Mononuclear cell (primary cell): Measurements from ENCODE around the gene MOGAT2. TPM values are rescaled to one million over a fixed set of nuclear protein-coding genes. Genes with fewer than 3 reads are reported as not detected.

Experiments used
- H3K27me3 ChIP-seq: 2 replicates; pipeline ENCODE4 v1.6.0; 2011; ENCODE audit warnings: low read length, control low read depth; ENCODE audit not compliant: insufficient read depth
- H3K4me1 ChIP-seq: 2 replicates; pipeline ENCODE4 v1.5.1; 2011; ENCODE audit warnings: mild to moderate bottlenecking, low read length, control low read depth; ENCODE audit not compliant: insufficient read depth
- H3K4me3 ChIP-seq: 2 replicates; pipeline ENCODE4 v1.5.1; 2011; ENCODE audit warnings: mild to moderate bottlenecking, low read length, moderate library complexity
- H3K9me3 ChIP-seq: 2 replicates; pipeline ENCODE4 v1.5.1; 2011; ENCODE audit warnings: low read depth, mild to moderate bottlenecking, control low read depth, low read length
- total RNA-seq: library from RNA; depleted of rRNA; stranded (reverse); fragments of >200 nt; gene quantifications from one replicate; pipeline ENCODE4 v1.2.3, GENCODE V29; 2012

The MOGAT2 gene
- total RNA-seq, 1 donor, result not detected

DNA sequence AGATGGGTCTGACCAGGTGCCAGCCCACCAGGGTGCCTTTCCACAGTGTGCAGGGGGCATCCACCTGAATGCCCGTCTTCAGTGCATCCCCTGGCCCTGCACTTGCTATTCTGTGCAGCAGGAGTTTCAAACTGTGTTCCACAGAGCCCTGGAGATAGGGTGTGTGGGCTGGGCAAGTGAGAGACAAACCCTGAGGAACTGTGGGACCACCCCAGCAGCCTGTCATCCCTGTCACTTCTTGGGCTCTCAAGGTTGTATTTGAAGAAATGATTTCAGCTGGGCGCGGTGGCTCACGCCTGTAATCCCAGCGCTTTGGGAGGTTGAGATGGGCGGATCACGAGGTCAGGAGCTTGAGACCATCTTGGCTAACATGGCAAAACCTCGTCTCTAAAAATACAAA lies 44.5 kb downstream of the MOGAT2 start:
- Histone ChIP-seq H3K4me1 (peaks cover 39% of the 10 kb centered on the region), H3K9me3 (no peaks in the 10 kb centered on the region), H3K27me3 (no peaks in the 10 kb centered on the region), H3K4me3 (no peak overlapping the region)

DNA sequence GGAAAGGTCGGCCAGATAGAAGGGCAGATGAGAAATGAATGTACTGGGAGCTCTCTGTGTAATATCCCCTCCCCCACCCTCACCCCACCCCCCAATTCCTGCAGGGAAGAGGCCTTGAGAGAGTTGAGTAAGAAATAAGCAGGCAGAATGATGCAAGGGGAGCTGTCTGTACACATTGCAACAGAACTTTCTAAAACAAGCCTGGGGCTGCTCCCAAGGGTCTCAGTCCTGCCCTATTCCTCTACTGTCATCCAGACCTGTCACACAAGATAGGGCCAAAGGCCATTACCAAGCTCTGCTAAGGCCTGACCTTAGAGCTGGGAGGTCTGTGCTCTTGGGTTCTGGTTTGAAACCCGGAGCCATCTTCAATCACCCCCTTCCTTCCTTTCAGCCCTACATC lies 45.2 kb downstream of the MOGAT2 start:
- Histone ChIP-seq H3K4me3 (no peak overlapping the region), H3K4me1 (peaks cover 43% of the 10 kb centered on the region), H3K27me3 (no peaks in the 10 kb centered on the region), H3K9me3 (no peaks in the 10 kb centered on the region)

DNA sequence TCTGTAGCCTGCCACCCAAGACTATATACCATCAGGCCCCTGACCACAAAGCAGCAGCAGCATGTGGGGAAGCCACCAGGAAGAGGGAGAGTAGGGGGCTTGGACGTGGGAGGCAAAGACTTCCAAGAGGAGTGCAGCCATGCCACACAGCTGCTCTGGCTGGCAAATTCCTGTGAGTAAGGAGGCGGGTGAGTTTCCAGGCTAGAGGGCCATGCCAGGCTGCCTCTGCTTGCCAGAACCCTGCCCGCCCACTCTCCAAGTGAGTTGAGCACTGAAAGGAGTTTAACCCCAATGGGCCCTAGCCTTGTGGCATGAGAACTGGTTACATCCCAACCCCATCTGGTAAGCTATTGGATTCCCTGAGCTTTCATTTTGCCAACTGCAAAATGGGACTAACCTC lies 46.2 kb downstream of the MOGAT2 start:
- Histone ChIP-seq H3K27me3 (no peaks in the 10 kb centered on the region), H3K4me1 (peaks cover 51% of the 10 kb centered on the region), H3K4me3 (no peak overlapping the region), H3K9me3 (no peaks in the 10 kb centered on the region)

DNA sequence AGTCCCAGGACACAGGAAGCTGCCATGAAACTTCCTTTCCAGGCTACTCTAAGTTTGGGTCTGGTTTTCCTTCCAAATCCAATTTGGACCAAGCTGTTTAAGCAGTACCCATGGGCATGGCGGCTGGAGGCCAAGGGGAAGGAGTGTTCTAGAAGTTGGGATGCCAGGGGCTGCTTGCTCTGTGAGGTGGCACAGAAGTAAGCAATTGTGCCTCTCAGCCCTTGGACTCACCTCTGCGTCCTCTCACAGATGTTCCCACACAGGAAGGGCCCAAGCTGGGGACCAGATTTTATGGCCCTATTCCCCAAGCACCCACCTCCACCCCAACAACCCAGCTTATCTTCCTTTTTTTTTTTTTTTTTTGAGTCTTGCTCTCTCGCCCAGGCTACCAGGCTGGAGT lies 47.5 kb downstream of the MOGAT2 start:
- no peaks in the 10 kb centered on the region for H3K9me3 ChIP-seq
- no peaks in the 10 kb centered on the region for H3K27me3 ChIP-seq
- H3K4me1 ChIP-seq, result peaks cover 64% of the 10 kb centered on the region
- H3K4me3 ChIP-seq, result no peak overlapping the region

DNA sequence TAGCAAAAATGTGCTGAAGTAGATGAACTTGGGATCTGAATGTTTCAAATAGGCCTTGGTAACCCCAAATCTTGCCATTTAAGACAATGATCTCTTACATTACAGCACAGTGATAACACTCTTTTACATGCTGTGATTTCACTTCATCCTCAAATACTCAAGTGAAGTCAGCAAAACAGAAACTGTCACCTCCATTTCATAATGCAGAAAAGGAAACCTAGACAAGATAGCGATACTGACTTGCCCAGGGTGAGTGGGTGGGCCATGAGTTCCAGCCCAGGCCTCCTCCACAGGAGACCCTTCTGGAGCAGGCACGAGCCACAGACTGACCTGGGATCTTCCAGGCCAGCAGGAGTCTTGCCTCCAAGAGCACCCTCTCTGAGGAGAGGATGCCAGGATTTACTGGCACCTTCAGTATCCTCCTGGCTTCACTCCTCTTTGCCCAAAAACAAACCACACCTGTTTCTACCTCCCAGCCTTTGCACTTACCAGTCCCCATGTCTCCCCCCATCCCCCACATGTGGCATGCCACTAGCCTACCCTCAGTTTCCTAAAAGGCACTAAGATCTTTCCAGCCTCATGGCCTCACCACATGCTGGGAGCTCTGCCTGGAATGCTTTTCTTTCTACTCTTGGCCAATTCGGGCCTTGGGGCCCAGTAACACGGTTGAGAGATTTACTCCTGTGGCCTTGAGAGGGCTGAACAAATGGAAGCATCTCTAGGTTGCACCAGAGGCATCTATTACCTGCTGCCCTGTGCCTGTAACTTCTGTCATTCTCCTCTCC lies 49.0 kb downstream of the MOGAT2 start:
- Histone ChIP-seq H3K27me3 (no peaks in the 10 kb centered on the region), H3K9me3 (no peaks in the 10 kb centered on the region), H3K4me3 (no peak overlapping the region), H3K4me1 (peaks cover 66% of the 10 kb centered on the region)

DNA sequence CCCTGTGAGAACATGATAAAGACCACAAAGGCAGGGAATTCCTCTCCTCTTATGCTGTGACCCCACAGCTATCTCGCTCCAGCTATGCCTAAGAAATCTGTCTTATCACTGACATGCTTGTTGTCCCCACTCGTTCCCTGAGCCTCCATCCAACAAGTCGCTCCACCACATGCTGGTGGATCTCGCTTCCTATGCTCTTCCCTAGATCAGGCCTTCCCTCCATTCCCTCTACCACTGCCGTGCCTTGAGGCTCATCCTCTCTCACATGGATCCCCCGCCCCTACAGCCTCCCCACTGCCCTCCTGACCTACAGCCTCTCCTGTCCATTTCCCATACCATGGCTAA lies 49.6 kb downstream of the MOGAT2 start:
- Histone ChIP-seq H3K4me1 (peaks cover 66% of the 10 kb centered on the region), H3K4me3 (no peak overlapping the region), H3K9me3 (no peaks in the 10 kb centered on the region), H3K27me3 (no peaks in the 10 kb centered on the region)

DNA sequence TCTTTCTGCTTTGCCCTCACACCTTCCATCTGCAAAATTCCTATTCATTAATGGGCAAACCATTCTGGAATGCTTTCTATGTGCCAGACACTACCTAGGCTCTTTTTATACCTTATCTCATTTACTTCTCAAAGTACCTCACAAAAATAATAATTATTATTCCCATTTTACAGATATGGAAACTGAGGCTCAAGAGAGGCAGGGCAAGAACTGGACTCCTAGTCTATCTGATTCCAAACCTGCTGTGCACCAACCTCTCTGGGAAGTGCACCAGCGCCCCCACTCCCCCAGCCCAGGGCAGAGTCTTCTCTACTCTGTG lies 50.1 kb downstream of the MOGAT2 start:
- Histone ChIP-seq H3K9me3 (no peaks in the 10 kb centered on the region), H3K4me1 (peaks cover 66% of the 10 kb centered on the region), H3K4me3 (no peak overlapping the region), H3K27me3 (no peaks in the 10 kb centered on the region)

DNA sequence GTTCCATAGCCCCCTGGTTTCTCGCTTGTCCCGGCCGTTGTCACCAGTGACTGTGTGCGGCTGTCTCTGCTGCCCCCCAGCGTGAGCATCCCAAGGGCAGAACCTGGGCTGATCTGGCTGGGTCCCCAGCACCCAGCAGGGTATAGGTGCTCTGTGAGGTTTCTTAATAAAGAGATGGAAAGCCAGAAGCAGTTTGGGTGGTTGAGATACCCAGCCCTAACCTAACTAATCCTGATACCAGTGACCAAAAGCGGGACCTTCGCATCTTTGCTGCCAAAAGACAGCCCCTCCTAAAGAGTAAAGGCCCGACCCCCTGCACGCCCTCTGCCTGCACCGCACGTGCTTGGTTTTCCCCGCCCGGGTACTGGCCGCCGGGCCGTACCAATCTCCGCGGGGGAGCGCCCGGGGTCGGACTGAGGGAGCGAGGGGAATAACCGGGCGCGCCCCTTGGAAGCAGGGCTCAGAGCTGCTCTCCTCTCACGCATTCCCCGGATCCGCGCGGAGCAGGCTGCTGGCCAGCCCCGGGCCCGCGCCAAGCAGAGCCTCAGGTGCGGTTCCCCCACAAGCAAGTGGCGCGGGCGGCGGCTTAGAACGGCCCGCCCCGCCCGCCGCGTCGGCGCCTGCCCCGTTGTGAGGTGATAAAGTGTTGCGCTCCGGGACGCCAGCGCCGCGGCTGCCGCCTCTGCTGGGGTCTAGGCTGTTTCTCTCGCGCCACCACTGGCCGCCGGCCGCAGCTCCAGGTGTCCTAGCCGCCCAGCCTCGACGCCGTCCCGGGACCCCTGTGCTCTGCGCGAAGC lies 50.7 kb downstream of the MOGAT2 start, which contains the start of gene DGAT2:
TSS of gene DGAT2 (plus strand) at position 667 of the 797 bp plus-strand sequence. CDS start 214 bp downstream, outside the sequence.
- H3K4me1 ChIP-seq, result peaks cover 66% of the 10 kb centered on the region
- H3K9me3 ChIP-seq, result no peaks in the 10 kb centered on the region
- H3K4me3 ChIP-seq, result peak within 1 kb of the TSS; percentile 50
- H3K27me3 ChIP-seq, result no peaks in the 10 kb centered on the region

DNA sequence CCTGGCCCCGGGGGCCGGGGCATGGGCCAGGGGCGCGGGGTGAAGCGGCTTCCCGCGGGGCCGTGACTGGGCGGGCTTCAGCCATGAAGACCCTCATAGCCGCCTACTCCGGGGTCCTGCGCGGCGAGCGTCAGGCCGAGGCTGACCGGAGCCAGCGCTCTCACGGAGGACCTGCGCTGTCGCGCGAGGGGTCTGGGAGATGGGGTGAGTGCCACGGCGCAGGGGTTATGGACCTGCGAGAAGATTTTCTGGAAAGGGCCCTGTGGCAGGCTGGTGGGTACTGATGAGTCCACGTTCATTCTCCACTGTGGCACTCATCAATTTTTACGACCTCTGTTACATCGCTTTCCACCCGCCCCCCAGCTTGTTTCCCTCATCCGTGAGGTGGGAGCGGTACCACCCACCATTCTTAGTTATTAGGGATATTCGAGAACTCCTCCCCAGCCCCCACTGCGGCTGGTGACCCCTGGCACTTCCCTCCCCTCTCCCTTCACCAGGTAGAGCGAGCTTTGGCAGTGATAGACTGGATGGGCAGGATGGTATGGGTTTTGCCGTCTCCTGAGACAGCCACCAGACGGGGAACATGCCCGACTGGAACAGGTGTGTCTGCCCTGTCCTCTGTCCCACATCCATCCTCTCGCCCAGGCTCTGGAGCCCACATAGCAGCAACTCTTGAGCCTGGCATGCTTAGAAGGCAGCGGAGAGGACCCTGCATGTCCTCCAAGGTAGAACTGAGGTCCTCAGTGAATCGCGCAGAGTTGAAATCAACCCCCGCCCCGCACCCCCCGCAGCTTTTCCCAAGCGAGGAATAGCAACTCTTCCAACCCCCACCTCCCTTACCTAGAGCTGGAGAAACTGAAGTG lies 51.5 kb downstream of the MOGAT2 start:
- Histone ChIP-seq H3K4me1 (peaks cover 70% of the 10 kb centered on the region), H3K27me3 (no peaks in the 10 kb centered on the region), H3K9me3 (no peaks in the 10 kb centered on the region), H3K4me3 (peak overlapping the region; percentile 50)

DNA sequence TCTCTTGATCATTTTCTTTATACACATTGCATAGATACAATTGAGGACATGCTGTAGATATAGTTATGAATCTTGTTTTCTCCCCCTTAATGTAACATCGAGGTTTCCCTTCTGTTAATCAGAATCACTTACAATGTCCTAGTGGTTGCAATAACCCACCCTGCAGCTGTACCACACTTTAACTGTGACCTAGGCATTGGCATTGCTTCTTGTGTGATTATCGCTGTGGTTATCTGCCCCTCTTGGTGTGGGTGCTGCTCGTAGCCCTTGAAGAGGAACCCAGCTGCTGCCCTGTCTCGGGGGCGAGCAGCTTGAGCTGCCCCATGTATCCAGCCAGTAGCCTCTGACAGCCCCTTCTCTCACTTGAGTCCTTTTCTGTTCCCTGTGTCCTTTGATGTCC lies 52.5 kb downstream of the MOGAT2 start:
- H3K4me1 ChIP-seq, result peaks cover 79% of the 10 kb centered on the region
- no peaks in the 10 kb centered on the region for H3K9me3 ChIP-seq
- H3K4me3 ChIP-seq, result peak overlapping the region; percentile 50
- no peaks in the 10 kb centered on the region for H3K27me3 ChIP-seq

DNA sequence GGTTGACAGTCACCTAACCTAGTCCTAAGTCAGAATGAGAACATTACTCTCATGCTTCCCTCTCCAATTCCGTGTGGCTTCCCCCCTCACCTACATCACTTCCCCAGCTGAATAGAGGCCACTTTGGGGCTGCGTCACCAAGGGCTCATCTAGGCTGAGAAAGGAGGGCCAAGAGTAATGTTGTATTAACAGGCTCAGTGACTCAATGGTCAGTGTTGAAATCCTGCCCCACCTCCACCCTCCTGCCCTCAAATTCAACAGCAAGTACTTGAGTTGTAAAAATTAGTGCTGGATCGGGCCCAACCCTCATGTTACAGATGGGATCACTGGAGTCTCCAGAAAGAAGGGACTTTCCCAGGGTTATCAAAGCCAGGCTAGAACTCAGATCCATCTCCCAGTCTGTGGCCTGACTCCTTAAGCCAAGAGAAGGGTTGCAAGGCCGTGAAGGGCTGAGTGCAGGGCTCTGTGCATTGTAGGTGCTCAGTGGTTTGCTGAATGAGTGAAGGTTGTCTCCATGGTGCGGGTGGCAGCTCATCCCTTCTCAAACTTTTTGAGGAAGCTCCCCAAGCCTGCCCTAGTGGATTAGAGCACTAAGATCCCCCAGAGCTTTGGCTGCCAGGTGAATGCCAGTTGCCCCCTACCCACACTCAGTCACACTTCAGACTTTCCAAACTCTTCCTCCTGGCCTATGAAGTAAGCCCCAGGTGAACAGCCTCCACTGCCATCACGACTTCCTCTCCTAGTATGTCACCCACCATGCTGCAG lies 54.2 kb downstream of the MOGAT2 start:
- no peak overlapping the region for H3K4me3 ChIP-seq
- no peaks in the 10 kb centered on the region for H3K27me3 ChIP-seq
- H3K9me3 ChIP-seq, result no peaks in the 10 kb centered on the region
- H3K4me1 ChIP-seq, result peaks cover 92% of the 10 kb centered on the region

DNA sequence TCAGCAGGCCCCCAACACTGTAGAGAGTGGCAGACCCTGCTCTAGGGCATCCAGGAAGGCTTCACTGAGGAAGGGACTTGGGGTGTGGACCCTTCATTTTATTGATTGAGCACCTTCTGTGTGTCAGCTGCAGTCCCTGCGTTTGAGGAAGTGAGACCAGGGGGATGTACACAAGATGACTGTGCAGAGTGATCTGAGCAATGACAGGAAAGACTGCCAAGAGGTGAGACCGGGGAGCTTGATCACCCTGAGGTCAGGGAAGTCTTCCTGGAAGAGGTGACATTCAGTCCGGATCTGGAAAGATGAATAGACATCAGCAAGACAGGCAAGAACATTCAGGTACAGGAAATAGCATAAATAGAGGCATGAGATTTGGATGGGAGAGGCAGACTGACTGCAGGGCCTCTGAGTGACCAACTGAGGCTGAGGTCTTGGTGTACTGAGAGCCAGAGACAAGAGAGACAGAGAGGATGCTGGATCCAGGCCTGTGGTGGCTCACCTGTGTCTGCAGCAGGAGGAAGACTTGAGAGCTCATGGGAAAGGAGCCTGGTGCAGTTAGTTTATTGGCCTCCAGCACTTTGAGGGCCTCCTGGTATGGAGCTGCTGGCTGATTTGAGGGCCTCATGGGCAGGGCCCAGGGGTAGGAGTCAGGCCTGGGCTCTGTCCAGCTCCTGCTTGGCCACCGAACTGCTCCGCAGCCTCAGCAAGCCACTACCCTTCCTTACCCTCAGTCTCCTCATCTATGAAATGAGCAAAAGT lies 56.1 kb downstream of the MOGAT2 start:
- H3K27me3 ChIP-seq, result no peaks in the 10 kb centered on the region
- peaks cover 100% of the 10 kb centered on the region for H3K4me1 ChIP-seq
- no peak overlapping the region for H3K4me3 ChIP-seq
- H3K9me3 ChIP-seq, result no peaks in the 10 kb centered on the region

DNA sequence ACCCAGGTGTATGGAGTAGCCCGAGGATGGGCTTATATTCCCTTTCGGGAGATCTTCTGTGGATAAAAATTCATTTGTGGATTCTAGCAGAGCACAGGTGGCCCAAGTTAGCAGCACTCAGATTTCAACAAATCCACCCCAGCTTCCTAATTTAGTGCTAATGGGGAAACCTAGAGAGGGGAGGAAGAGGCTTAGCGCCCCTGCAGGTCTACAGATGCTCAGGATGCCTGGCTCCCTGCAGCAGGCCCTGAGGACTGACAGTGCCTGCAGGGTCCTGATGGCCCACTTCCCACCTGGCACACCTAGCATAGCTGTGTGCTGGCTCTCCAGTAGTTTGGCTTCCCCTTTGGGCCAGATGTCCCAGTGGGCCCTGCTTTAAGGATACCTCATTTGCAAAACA lies 57.4 kb downstream of the MOGAT2 start:
- Histone ChIP-seq H3K9me3 (no peaks in the 10 kb centered on the region), H3K27me3 (no peaks in the 10 kb centered on the region), H3K4me3 (no peak overlapping the region), H3K4me1 (peaks cover 100% of the 10 kb centered on the region)

DNA sequence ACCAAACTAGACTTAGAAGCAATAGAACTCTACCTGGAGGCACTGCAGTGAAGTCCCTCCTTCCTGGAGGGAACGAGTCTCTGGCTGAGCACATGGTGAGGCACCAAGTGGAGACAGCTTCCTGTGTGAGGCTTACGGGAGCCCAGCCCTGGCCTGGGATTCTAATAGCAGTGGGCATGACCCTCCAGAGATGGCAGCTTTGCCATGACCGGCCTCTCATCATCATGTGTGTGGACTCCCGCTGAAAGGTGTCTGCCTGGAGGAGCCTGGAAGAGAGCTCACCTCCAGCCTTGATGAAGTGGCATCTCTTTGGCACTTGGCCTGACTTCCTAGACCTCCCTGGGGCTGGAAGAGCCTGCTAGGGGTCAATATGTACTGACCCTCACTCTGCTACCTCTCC lies 58.9 kb downstream of the MOGAT2 start:
- H3K27me3 ChIP-seq, result no peaks in the 10 kb centered on the region
- H3K4me1 ChIP-seq, result peaks cover 88% of the 10 kb centered on the region
- H3K9me3 ChIP-seq, result no peaks in the 10 kb centered on the region
- H3K4me3 ChIP-seq, result no peak overlapping the region
